Coronary artery (tissue), 2 donors: ENCODE data around the gene HIVEP1.

ENCODE experiments used
- DNase-seq: peaks from one replicate; pipeline ENCODE4 v3.0.0-alpha.2; 2017; ENCODE audit warnings: low spot score
- H3K27ac ChIP-seq, 2 donors: fragments of 200-600 bp; sonication (generic); one replicate each; pipeline ENCODE4 v1.5.1; 2016 to 2019
- H3K4me3 ChIP-seq: fragments of 200-600 bp; sonication (generic); 2 replicates; pipeline ENCODE4 v1.5.1; 2016; ENCODE audit warnings: mild to moderate bottlenecking, moderate library complexity
- TF ChIP-seq, protein P1 (sequence below): fragments of 200-600 bp; sonication (generic); IDR thresholded peaks from one replicate; pipeline ENCODE4 v1.5.1; 2019; ENCODE audit warnings: antibody characterized with exemption

Gene HIVEP1

DNA sequence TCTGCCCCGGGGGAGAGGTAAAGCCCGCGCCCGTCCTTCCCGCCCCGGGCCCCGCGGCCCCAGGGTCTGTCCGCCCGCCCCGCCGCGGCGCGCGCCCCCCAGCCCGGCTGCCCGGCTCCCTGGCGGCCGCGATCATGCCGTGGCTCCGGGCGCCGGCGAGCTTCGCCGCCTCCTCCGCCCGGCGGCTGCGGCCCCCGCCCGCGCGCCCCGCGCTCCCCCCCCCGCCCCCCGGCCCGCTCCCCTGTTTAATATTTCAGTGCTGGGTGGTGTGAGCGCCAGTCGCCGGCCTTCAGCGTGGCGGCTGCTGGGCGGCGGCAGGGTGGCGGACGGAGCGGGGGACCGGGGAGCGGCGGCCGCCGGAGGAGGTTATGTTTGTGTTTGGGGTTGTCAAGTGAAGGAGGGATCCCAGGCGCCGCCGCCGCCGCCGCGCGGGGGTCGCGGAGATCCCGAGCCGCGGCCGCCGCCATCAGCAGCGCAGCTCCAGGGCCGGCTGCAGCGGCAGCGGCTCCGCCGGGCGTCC is at the start of gene HIVEP1:
HIVEP1 (plus strand) TSS at position 275 of the 520 bp plus-strand sequence. CDS start 3,317 bp downstream, outside the sequence.
- TF ChIP-seq, protein P1, sequence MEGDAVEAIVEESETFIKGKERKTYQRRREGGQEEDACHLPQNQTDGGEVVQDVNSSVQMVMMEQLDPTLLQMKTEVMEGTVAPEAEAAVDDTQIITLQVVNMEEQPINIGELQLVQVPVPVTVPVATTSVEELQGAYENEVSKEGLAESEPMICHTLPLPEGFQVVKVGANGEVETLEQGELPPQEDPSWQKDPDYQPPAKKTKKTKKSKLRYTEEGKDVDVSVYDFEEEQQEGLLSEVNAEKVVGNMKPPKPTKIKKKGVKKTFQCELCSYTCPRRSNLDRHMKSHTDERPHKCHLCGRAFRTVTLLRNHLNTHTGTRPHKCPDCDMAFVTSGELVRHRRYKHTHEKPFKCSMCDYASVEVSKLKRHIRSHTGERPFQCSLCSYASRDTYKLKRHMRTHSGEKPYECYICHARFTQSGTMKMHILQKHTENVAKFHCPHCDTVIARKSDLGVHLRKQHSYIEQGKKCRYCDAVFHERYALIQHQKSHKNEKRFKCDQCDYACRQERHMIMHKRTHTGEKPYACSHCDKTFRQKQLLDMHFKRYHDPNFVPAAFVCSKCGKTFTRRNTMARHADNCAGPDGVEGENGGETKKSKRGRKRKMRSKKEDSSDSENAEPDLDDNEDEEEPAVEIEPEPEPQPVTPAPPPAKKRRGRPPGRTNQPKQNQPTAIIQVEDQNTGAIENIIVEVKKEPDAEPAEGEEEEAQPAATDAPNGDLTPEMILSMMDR: no peak
- peak within 1 kb of the TSS; percentile 93 for H3K4me3 ChIP-seq
- H3K27ac ChIP-seq: peak within 1 kb of the TSS; percentile 88 to 100
- DNase-seq: no peak

GRCh38 chr6:11963756-11964500 is 48.2 kb upstream of the HIVEP1 start:
- Histone ChIP-seq H3K4me3 (no peak overlapping the region), H3K27ac (no peak overlapping the region)
- TF ChIP-seq, protein P1: no peak
- no peak for DNase-seq

- Histone ChIP-seq H3K4me3 (no peak overlapping the region), H3K27ac (no peak overlapping the region)
- TF ChIP-seq, protein P1: no peak
- no peak for DNase-seq
These were observed 47.3 kb upstream of the HIVEP1 start for GRCh38 chr6:11964729-11965335.

- no peak for DNase-seq
- TF ChIP-seq, protein P1: no peak
- H3K27ac ChIP-seq: peak overlapping the region; percentile 3 to 36
- no peak overlapping the region for H3K4me3 ChIP-seq
These were observed 46.6 kb upstream of the HIVEP1 start for GRCh38 chr6:11965499-11965898.

- Histone ChIP-seq H3K4me3 (no peak overlapping the region), H3K27ac (peak overlapping the region in 1 of 2 donors; percentile 52)
- DNase-seq: no peak
- TF ChIP-seq, protein P1: no peak
These were observed 43.8 kb upstream of the HIVEP1 start for GRCh38 chr6:11968241-11968806.

DNA sequence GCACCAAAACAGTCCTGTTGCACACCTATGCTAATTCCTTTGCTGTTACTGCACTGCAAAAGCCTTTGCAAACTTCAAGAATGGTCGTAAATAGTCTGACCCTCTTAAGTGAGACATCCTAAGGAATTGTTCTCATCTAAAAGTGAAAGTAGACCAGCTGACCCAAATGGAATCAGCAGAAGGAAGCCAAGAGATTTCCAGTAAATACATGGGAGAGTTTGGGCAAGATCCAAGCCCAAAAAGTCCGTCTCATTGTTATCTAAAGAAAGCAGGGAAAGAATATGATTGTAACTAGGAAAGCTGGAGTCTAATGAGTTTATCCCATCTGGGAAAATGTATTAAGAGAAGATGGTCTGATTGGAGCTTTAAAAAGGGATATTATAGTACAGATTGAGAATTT is 43.0 kb upstream of the HIVEP1 start:
- peak overlapping the region; percentile 59 for H3K4me3 ChIP-seq
- peak overlapping the region; percentile 22 to 52 for H3K27ac ChIP-seq
- DNase-seq: no peak
- TF ChIP-seq, protein P1: no peak
